ENCODE data around the gene GBA3.

Gene GBA3

DNA sequence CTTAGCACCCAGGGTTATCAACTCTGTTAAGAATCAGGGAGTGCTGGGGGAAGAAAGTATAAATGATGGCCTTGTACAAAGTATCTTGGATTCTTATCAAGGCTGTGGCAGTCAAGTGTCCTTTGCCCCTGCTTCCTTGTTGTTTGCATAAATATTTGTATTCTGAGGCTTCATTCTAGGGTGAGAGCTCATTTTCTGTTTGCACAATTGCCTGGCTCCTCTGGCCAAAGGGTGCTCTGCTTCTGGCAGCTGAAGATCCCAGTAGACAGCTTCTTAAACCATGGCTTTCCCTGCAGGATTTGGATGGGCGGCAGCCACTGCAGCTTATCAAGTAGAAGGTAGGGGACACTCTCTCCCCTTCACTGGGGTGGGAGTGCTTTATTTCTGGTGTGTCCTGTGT, at the start of gene GBA3:
GBA3 (plus strand) TSS at position 202 of the 400 bp plus-strand sequence.
- TF ChIP-seq, protein P1, sequence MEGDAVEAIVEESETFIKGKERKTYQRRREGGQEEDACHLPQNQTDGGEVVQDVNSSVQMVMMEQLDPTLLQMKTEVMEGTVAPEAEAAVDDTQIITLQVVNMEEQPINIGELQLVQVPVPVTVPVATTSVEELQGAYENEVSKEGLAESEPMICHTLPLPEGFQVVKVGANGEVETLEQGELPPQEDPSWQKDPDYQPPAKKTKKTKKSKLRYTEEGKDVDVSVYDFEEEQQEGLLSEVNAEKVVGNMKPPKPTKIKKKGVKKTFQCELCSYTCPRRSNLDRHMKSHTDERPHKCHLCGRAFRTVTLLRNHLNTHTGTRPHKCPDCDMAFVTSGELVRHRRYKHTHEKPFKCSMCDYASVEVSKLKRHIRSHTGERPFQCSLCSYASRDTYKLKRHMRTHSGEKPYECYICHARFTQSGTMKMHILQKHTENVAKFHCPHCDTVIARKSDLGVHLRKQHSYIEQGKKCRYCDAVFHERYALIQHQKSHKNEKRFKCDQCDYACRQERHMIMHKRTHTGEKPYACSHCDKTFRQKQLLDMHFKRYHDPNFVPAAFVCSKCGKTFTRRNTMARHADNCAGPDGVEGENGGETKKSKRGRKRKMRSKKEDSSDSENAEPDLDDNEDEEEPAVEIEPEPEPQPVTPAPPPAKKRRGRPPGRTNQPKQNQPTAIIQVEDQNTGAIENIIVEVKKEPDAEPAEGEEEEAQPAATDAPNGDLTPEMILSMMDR (IDR thresholded peaks at IDR 0.05; ENCODE audit: low read depth, low read length, missing control alignments), result no peak
- no peak within 1 kb of the TSS for H3K4me3 ChIP-seq (replicated peaks; ENCODE audit: low read depth, low read length)
- no peak for DNase-seq (ENCODE audit: extremely low read depth, low read depth)

- H3K4me3 ChIP-seq (replicated peaks; ENCODE audit: low read depth, low read length), result no peak overlapping the region
- no peak for DNase-seq (ENCODE audit: extremely low read depth, low read depth)
- TF ChIP-seq, protein P1 (IDR thresholded peaks at IDR 0.05; ENCODE audit: low read depth, low read length, missing control alignments), result no peak
Measured at GRCh38 chr4:22643952-22644351, 48.8 kb upstream of the GBA3 start.

GRCh38 chr4:22645481-22646182, 47.1 kb upstream of the GBA3 start:
- DNase-seq (ENCODE audit: extremely low read depth, low read depth), result no peak
- H3K4me3 ChIP-seq (replicated peaks; ENCODE audit: low read depth, low read length), result no peak overlapping the region
- TF ChIP-seq, protein P1 (IDR thresholded peaks at IDR 0.05; ENCODE audit: low read depth, low read length, missing control alignments), result no peak

GRCh38 chr4:22648996-22649395, 43.7 kb upstream of the GBA3 start:
- TF ChIP-seq, protein P1 (IDR thresholded peaks at IDR 0.05; ENCODE audit: low read depth, low read length, missing control alignments), result no peak
- no peak overlapping the region for H3K4me3 ChIP-seq (replicated peaks; ENCODE audit: low read depth, low read length)
- DNase-seq (ENCODE audit: extremely low read depth, low read depth), result no peak

- DNase-seq (ENCODE audit: extremely low read depth, low read depth), result no peak
- no peak overlapping the region for H3K4me3 ChIP-seq (replicated peaks; ENCODE audit: low read depth, low read length)
- TF ChIP-seq, protein P1 (IDR thresholded peaks at IDR 0.05; ENCODE audit: low read depth, low read length, missing control alignments), result no peak
Measured at GRCh38 chr4:22650771-22651170, 42.0 kb upstream of the GBA3 start.

GRCh38 chr4:22653752-22654151, 39.0 kb upstream of the GBA3 start:
- no peak for DNase-seq (ENCODE audit: extremely low read depth, low read depth)
- TF ChIP-seq, protein P1 (IDR thresholded peaks at IDR 0.05; ENCODE audit: low read depth, low read length, missing control alignments), result no peak

GRCh38 chr4:22661443-22661842, 31.3 kb upstream of the GBA3 start:
- DNase-seq (ENCODE audit: extremely low read depth, low read depth), result no peak
- TF ChIP-seq, protein P1 (IDR thresholded peaks at IDR 0.05; ENCODE audit: low read depth, low read length, missing control alignments), result no peak
- H3K4me3 ChIP-seq (replicated peaks; ENCODE audit: low read depth, low read length), result no peak overlapping the region

More at GRCh38 chr4:22653752-22654151, 39.0 kb upstream of the GBA3 start:
- no peak overlapping the region for H3K4me3 ChIP-seq (replicated peaks; ENCODE audit: low read depth, low read length)

Measured in HFF-Myc (cell line).